Right atrium auricular region (tissue), 2 donors: ENCODE measurements around the gene EFCC1. TPM values are rescaled to one million over a fixed set of nuclear protein-coding genes. Genes with fewer than 3 reads are reported as not detected.

Source experiments
- DNase-seq: peaks from one replicate; pipeline ENCODE4 v3.0.0-alpha.2; 2019; ENCODE audit warnings: low spot score
- H3K27ac ChIP-seq, 2 donors: fragments of 200-600 bp; sonication (generic); 1 replicate in 1 of 2; 2 replicates in 1 of 2; pipeline ENCODE4 v1.5.1; 2016 to 2019
- H3K27me3 ChIP-seq, 2 donors: fragments of 200-600 bp; sonication (generic); one replicate each; pipeline versions ENCODE4 v1.5.1 to v1.6.0; 2017 to 2019
- H3K36me3 ChIP-seq: fragments of 200-600 bp; sonication (generic); one replicate; pipeline ENCODE4 v1.5.1; 2016
- H3K4me1 ChIP-seq, 2 donors: fragments of 200-600 bp; sonication (generic); one replicate each; pipeline versions ENCODE4 v1.5.1 to v1.6.0; 2017 to 2019
- H3K4me3 ChIP-seq, 2 donors: fragments of 200-600 bp; sonication (generic); 1 replicate in 1 of 2; 2 replicates in 1 of 2; pipeline ENCODE4 v1.5.1; 2017 to 2019; ENCODE audit warnings: mild to moderate bottlenecking in 1 of 2, moderate library complexity in 1 of 2
- H3K9me3 ChIP-seq, 2 donors: fragments of 200-600 bp; sonication (generic); one replicate each; pipeline ENCODE4 v1.5.1; 2019
- CTCF ChIP-seq, 2 donors: fragments of 200-600 bp; sonication (generic); IDR thresholded peaks; one replicate each; pipeline ENCODE4 v1.5.1; 2019; ENCODE audit warnings: antibody characterized with exemption in 2 of 2
- total RNA-seq, 2 donors: library from RNA; depleted of rRNA; stranded (reverse); fragments of >200 nt; gene quantifications; one replicate each; pipeline ENCODE4 v1.1.0, GENCODE V29; 2016

Gene EFCC1
- total RNA-seq, 2 donors from 2014 or later, result 1.2 to 1.5 TPM

DNA sequence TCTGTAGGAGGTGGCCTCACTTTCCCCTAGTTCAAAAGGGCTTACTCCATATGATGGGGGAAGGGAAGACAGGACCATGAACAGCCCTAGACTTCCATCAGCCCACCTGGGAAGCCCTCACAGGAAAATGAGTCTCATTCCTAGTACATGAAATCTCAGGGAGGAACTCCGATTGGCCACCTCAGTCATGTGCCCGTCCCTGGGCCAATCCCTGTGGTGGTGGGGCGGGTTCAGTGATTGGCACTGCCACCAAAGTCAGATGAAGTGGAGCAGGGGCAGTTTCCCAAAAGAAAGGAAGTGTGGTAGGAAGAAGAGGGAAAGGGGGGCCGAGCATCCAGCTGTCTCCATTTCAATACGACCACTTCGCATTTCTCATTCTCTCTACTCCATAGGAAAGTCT is 33.5 kb downstream of the EFCC1 start:
- Histone ChIP-seq H3K9me3 (no peaks in the 10 kb centered on the region), H3K27ac (no peak overlapping the region), H3K4me1 (peaks cover 0 to 2% of the 10 kb centered on the region in 2 donors), H3K27me3 (no peaks in the 10 kb centered on the region), H3K4me3 (no peak overlapping the region), H3K36me3 (no peaks in the 10 kb centered on the region)
- TF ChIP-seq CTCF (IDR thresholded peaks at IDR 0.05), result no peak
- DNase-seq, result no peak

- no peak for DNase-seq
- TF ChIP-seq CTCF (IDR thresholded peaks at IDR 0.05), result no peak
Measured at GRCh38 chr3:129035360-129036221, 34.5 kb downstream of the EFCC1 start.

GRCh38 chr3:129036222-129037092 is 35.4 kb downstream of the EFCC1 start:
- no peaks in the 10 kb centered on the region for H3K36me3 ChIP-seq
- H3K27me3 ChIP-seq, result no peaks in the 10 kb centered on the region
- H3K4me1 ChIP-seq, result peaks cover 0 to 4% of the 10 kb centered on the region in 2 donors
- TF ChIP-seq CTCF (IDR thresholded peaks at IDR 0.05), result no peak
- no peaks in the 10 kb centered on the region for H3K9me3 ChIP-seq
- no peak overlapping the region for H3K4me3 ChIP-seq
- no peak overlapping the region for H3K27ac ChIP-seq
- no peak for DNase-seq

More at GRCh38 chr3:129035360-129036221, 34.5 kb downstream of the EFCC1 start:
- peaks cover 0 to 4% of the 10 kb centered on the region in 2 donors for H3K4me1 ChIP-seq
- H3K27ac ChIP-seq, result no peak overlapping the region
- H3K4me3 ChIP-seq, result no peak overlapping the region
- H3K36me3 ChIP-seq, result no peaks in the 10 kb centered on the region
- H3K9me3 ChIP-seq, result no peaks in the 10 kb centered on the region
- no peaks in the 10 kb centered on the region for H3K27me3 ChIP-seq

DNA sequence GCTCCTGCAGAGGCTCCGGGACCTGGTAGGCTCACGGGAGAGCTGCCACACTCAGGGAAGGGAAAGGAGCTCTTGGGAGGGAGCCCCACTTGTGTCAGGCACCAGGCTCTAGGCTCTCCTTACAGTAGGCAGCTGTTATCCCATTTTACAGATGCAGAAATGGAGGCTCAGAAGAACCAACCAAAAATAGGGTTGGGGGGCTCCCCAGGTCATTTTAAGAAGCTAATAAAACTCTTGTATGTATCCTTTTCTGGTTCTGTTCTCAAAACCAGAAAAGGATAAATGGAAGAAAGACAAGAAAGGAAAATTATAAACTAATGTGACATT is 36.0 kb downstream of the EFCC1 start:
- Histone ChIP-seq H3K36me3 (no peaks in the 10 kb centered on the region), H3K4me1 (peaks cover 0 to 4% of the 10 kb centered on the region in 2 donors), H3K27me3 (no peaks in the 10 kb centered on the region), H3K4me3 (no peak overlapping the region), H3K27ac (no peak overlapping the region), H3K9me3 (no peaks in the 10 kb centered on the region)
- no peak for DNase-seq
- no peak for TF ChIP-seq CTCF (IDR thresholded peaks at IDR 0.05)

- peaks cover 0 to 4% of the 10 kb centered on the region in 2 donors for H3K4me1 ChIP-seq
- H3K27me3 ChIP-seq, result no peaks in the 10 kb centered on the region
- H3K36me3 ChIP-seq, result no peaks in the 10 kb centered on the region
- no peak overlapping the region for H3K4me3 ChIP-seq
- no peak for DNase-seq
- TF ChIP-seq CTCF (IDR thresholded peaks at IDR 0.05), result no peak
- no peak overlapping the region for H3K27ac ChIP-seq
- H3K9me3 ChIP-seq, result no peaks in the 10 kb centered on the region
Measured at GRCh38 chr3:129038121-129038855, 37.2 kb downstream of the EFCC1 start.
